Esophagus squamous epithelium (tissue), 4 donors: ENCODE results near the gene KLF3.

Source experiments
- POLR2A ChIP-seq, 4 donors: fragments of 450-650 bp; IDR thresholded peaks; one replicate each; pipeline ENCODE4 v1.6.1; 2017; ENCODE audit warnings: antibody characterized with exemption in 4 of 4, mild to moderate bottlenecking in 4 of 4, moderate library complexity in 3 of 4
- TF ChIP-seq, protein P1 (sequence below), 6 experiments: fragments of 450-650 bp in 4 of 6; fragments of 200-600 bp in 2 of 6; sonication (generic) in 2 of 6; IDR thresholded peaks; one replicate each; pipeline ENCODE4 v1.5.1; 2016 to 2019; ENCODE audit warnings: antibody characterized with exemption in 6 of 6, mild to moderate bottlenecking in 4 of 6, moderate library complexity in 4 of 6

DNA sequence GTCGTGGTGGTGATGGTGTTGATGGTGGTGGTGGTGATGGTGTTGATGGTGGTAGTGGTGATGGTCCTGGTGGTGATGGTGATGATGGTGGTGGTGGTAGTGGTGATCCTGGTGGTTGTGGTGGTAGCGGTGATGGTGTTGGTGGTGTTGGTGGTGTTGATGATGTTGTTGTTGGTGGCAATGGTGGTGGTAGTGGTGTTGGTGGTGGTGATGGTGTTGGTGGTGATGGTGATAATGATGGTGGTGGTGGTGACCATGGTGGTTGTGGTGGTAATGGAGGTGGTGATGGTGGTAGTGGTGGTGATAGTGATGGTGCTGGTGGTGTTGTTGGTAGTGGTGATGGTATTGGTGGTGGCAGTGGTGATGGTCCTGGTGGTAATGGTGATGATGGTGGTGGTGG, 69.7 kb downstream of the KLF3 start:
- TF ChIP-seq, protein P1, sequence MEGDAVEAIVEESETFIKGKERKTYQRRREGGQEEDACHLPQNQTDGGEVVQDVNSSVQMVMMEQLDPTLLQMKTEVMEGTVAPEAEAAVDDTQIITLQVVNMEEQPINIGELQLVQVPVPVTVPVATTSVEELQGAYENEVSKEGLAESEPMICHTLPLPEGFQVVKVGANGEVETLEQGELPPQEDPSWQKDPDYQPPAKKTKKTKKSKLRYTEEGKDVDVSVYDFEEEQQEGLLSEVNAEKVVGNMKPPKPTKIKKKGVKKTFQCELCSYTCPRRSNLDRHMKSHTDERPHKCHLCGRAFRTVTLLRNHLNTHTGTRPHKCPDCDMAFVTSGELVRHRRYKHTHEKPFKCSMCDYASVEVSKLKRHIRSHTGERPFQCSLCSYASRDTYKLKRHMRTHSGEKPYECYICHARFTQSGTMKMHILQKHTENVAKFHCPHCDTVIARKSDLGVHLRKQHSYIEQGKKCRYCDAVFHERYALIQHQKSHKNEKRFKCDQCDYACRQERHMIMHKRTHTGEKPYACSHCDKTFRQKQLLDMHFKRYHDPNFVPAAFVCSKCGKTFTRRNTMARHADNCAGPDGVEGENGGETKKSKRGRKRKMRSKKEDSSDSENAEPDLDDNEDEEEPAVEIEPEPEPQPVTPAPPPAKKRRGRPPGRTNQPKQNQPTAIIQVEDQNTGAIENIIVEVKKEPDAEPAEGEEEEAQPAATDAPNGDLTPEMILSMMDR (IDR thresholded peaks at IDR 0.05) = no peak
- no peak for TF ChIP-seq POLR2A (IDR thresholded peaks at IDR 0.05)
